Thoracic aorta (tissue), 2 donors: ENCODE results near the gene UBE2E2. TPM values are rescaled to one million over a fixed set of nuclear protein-coding genes. Genes with fewer than 3 reads are reported as not detected.

Source experiments
- ATAC-seq: fragments of 150-250 bp; one replicate; pipeline ENCODE4 v1.8.0; 2017; ENCODE audit warnings: low read depth; ENCODE audit not compliant: insufficient number of reproducible peaks, low FRiP score
- DNase-seq: peaks from one replicate; pipeline ENCODE4 v3.0.0-alpha.2; 2020; ENCODE audit warnings: low spot score
- H3K27ac ChIP-seq, 2 donors: fragments of 200-600 bp; sonication (generic); 1 replicate in 1 of 2; 2 replicates in 1 of 2; pipeline ENCODE4 v1.5.1; 2016; ENCODE audit warnings: mild to moderate bottlenecking in 2 of 2, moderate library complexity in 2 of 2
- H3K27me3 ChIP-seq: fragments of 200-600 bp; sonication (generic); replicated peaks from 2 replicates; pipeline ENCODE4 v1.6.0; 2016; ENCODE audit warnings: mild to moderate bottlenecking; ENCODE audit not compliant: insufficient read depth
- H3K36me3 ChIP-seq: fragments of 200-600 bp; sonication (generic); one replicate; pipeline ENCODE4 v1.5.1; 2016
- H3K4me1 ChIP-seq, 2 donors: fragments of 200-600 bp; sonication (generic); 1 replicate in 1 of 2; 2 replicates in 1 of 2; pipeline versions ENCODE4 v1.5.1 to v1.6.0; 2016; ENCODE audit warnings: low read depth in 2 of 2, mild to moderate bottlenecking in 1 of 2; ENCODE audit not compliant: control insufficient read depth in 1 of 2
- H3K4me3 ChIP-seq: fragments of 200-600 bp; sonication (generic); 2 replicates; pipeline ENCODE4 v1.5.1; 2016; ENCODE audit warnings: mild to moderate bottlenecking
- H3K9me3 ChIP-seq: fragments of 200-600 bp; sonication (generic); 2 replicates; pipeline ENCODE4 v1.5.1; 2016
- total RNA-seq, 2 donors: library from RNA; depleted of rRNA; stranded (reverse); fragments of >200 nt; gene quantifications; one replicate each; pipeline versions ENCODE4 v1.1.0 to v1.2.3, GENCODE V29; 2016
- TF ChIP-seq, protein P1 (sequence below): fragments of 200-600 bp; sonication (generic); IDR thresholded peaks from one replicate; pipeline ENCODE4 v1.5.1; 2019; ENCODE audit warnings: antibody characterized with exemption

The UBE2E2 gene
- total RNA-seq, 2 donors from 2014 or later: 30.3 to 44.0 TPM

DNA sequence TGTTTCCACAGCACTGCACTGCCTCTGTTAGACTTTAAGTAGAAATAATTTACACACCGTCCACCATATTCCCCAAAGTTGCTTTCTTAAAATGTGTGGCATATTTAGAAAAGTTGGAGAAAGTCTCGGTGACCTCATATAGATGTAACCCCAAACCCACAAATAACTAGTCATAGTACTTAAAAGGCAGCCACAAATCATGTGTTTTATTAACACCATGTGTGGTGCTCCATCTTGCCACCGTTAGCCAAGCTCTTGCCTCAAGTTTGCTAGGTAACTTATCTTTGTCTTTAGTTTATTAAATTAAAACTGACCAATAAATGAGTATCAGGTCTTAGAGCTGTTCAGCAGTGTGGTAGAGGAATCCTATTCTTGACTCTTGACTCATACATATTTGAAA lies 257.9 kb downstream of the UBE2E2 start:
- Histone ChIP-seq H3K27ac (no peak overlapping the region), H3K27me3 (no peaks in the 10 kb centered on the region), H3K9me3 (no peaks in the 10 kb centered on the region), H3K36me3 (no peaks in the 10 kb centered on the region), H3K4me3 (no peak overlapping the region), H3K4me1 (peaks cover 7 to 14% of the 10 kb centered on the region in 2 donors)
- DNase-seq (no peak), ATAC-seq (no peak)
- TF ChIP-seq, protein P1, sequence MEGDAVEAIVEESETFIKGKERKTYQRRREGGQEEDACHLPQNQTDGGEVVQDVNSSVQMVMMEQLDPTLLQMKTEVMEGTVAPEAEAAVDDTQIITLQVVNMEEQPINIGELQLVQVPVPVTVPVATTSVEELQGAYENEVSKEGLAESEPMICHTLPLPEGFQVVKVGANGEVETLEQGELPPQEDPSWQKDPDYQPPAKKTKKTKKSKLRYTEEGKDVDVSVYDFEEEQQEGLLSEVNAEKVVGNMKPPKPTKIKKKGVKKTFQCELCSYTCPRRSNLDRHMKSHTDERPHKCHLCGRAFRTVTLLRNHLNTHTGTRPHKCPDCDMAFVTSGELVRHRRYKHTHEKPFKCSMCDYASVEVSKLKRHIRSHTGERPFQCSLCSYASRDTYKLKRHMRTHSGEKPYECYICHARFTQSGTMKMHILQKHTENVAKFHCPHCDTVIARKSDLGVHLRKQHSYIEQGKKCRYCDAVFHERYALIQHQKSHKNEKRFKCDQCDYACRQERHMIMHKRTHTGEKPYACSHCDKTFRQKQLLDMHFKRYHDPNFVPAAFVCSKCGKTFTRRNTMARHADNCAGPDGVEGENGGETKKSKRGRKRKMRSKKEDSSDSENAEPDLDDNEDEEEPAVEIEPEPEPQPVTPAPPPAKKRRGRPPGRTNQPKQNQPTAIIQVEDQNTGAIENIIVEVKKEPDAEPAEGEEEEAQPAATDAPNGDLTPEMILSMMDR: no peak

DNA sequence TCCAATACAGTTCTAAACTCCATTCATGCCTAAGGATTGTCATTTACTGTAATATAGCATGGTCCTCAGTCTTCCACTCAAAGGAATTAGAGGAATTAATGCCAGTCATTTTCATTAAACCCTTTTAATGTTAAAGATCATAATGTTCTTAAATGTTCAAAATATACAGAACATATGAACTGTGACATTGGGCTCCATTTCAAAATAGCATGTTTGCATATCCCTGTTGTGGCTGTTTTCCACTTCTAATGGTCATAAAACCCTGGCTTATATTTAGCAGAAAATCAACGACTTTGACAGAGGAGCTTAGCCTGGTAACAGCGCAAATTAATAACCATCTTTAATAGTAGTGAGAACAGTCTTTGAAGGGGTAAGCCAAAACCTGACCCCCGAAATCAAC lies 260.7 kb downstream of the UBE2E2 start:
- ATAC-seq: no peak
- H3K9me3 ChIP-seq: no peaks in the 10 kb centered on the region
- H3K27ac ChIP-seq: no peak overlapping the region
- TF ChIP-seq, protein P1: no peak
- DNase-seq: no peak
- no peaks in the 10 kb centered on the region for H3K36me3 ChIP-seq
- H3K4me1 ChIP-seq: peaks cover 7 to 14% of the 10 kb centered on the region in 2 donors
- no peak overlapping the region for H3K4me3 ChIP-seq
- H3K27me3 ChIP-seq: no peaks in the 10 kb centered on the region

DNA sequence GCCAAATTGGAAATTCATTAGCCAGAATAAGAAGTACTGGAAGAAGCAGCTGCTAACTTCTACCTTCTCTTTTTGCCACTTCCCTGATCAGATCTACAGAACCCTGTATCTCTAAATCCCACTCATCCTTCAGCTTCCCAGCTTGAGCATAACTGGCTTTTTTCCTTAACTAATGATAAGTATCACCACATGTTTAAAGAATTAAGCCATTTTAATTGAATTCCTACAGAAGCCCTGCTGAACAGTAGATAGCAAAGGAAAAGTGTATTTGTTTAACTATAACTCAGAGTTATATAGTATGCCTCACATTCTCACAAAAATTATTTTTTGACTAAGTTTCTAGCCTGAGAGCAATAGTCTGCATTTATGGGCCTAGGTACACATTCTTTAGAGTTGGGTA lies 262.4 kb downstream of the UBE2E2 start:
- Histone ChIP-seq H3K27ac (no peak overlapping the region), H3K27me3 (no peaks in the 10 kb centered on the region), H3K4me3 (no peak overlapping the region), H3K9me3 (no peaks in the 10 kb centered on the region), H3K4me1 (peaks cover 0 to under 1% of the 10 kb centered on the region in 2 donors), H3K36me3 (no peaks in the 10 kb centered on the region)
- no peak for ATAC-seq
- no peak for DNase-seq
- TF ChIP-seq, protein P1: no peak

DNA sequence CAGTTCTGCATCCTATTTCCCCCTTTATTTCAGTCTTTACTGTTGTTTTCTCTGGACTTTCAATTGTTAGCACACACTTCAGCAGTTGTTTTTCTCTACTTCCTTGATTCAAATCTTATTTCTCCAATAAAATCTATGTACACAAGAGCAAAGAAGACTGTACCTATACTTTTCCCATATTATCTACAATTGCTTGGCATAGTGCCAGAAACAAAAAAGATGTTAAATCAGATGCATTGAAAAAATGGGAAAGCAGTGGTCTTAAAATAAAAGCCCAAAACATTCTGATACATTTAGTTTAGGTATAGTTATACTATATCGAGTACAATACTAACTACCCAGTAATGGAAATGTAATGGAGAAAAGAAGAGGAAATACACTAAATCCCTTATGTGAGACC lies 265.1 kb downstream of the UBE2E2 start:
- no peak for ATAC-seq

DNA sequence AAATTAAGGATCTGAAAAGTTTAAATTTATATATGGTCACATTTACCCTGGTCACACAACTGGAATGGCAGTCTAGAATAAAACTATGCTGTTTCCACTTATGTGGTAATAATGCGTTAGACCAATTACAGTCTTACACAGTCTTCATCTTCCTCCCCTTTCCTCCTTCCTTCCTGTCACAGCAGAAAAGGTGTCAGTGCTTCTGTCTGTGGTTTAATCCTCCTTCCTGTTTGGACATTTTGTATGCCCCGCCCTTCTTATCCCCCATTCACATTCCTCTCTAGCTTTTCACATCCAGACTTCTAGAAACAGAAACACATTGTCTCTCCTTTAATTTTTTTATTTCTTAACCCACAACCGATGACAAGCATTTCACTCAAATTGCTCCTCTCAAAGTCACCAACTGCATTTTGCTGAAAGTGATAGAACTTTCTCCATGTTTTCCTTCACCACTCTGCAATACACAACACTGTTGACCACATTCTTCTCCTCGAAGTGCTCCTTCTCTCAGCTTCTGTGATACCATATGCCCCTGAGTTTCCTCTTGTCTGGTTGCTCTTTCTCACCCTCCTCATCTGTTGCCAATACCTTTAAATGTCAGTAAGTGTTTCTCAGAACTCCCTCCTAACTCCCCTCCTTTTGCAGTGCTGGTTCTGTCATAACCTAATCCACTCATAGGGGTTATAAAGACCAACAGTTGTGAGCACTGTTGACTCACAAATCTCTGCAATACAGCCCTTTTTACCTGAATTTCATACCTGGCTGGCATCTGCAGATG lies 271.6 kb downstream of the UBE2E2 start:
- Histone ChIP-seq H3K4me1 (no peaks in the 10 kb centered on the region), H3K27me3 (no peaks in the 10 kb centered on the region), H3K27ac (no peak overlapping the region), H3K36me3 (no peaks in the 10 kb centered on the region), H3K4me3 (no peak overlapping the region), H3K9me3 (no peaks in the 10 kb centered on the region)
- ATAC-seq (no peak), DNase-seq (no peak)
- TF ChIP-seq, protein P1: no peak

More for the DNA sequence above, 265.1 kb downstream of the UBE2E2 start:
- no peak overlapping the region for H3K27ac ChIP-seq
- H3K4me3 ChIP-seq: no peak overlapping the region
- no peaks in the 10 kb centered on the region for H3K36me3 ChIP-seq
- DNase-seq: no peak
- H3K27me3 ChIP-seq: no peaks in the 10 kb centered on the region
- TF ChIP-seq, protein P1: no peak
- H3K9me3 ChIP-seq: no peaks in the 10 kb centered on the region
- no peaks in the 10 kb centered on the region for H3K4me1 ChIP-seq
